Ovary (tissue), 9 donors: ENCODE measurements around the gene PLOD1. TPM values are rescaled to one million over a fixed set of nuclear protein-coding genes. Genes with fewer than 3 reads are reported as not detected.
A peak's percentile ranks its signal among the peaks of the same experiment; 100 is the strongest.
"Not testable (repeated sequence)": the region's sequence is repeated elsewhere in the genome, so short reads cannot be mapped to it uniquely, and the experiment has no call there.

ENCODE experiments used
- DNase-seq, 5 donors: peaks; one replicate each; pipeline ENCODE4 v3.0.0-alpha.2; 2019 to 2020
- H3K27ac ChIP-seq, 2 donors: fragments of 200-600 bp; one replicate each; pipeline versions ENCODE4 v1.5.1 to v1.8.0; 2019 to 2022
- H3K27me3 ChIP-seq: fragments of 200-600 bp; one replicate; pipeline ENCODE4 v1.8.0; 2022
- H3K36me3 ChIP-seq: fragments of 200-600 bp; sonication (generic); one replicate; pipeline ENCODE4 v1.5.1; 2019
- H3K4me1 ChIP-seq: one replicate; pipeline ENCODE4 v1.8.1; 2013; ENCODE audit warnings: mild to moderate bottlenecking, moderate library complexity; ENCODE audit not compliant: insufficient read depth
- H3K4me3 ChIP-seq: fragments of 200-600 bp; sonication (generic); one replicate; pipeline ENCODE4 v1.5.1; 2017
- H3K9me3 ChIP-seq, 2 donors: fragments of 200-600 bp in 1 of 2; sonication (generic) in 1 of 2; one replicate each; pipeline versions ENCODE4 v1.5.1 to v1.8.1; 2013 to 2019; ENCODE audit warnings: mild to moderate bottlenecking in 1 of 2, moderate library complexity in 1 of 2
- EP300 ChIP-seq: sonication (generic); formaldehyde crosslinking; IDR thresholded peaks from one replicate; pipeline ENCODE4 v1.6.1; 2017; ENCODE audit warnings: antibody characterized with exemption
- POLR2A ChIP-seq: fragments of 450-650 bp; IDR thresholded peaks from one replicate; pipeline ENCODE4 v1.6.1; 2017; ENCODE audit warnings: antibody characterized with exemption, mild to moderate bottlenecking, moderate library complexity
- WGBS, 3 donors: extraction: QIAGEN DNeasy Blood & Tissue Kit in 1 of 3; methylation state at CpG; one replicate each; pipeline versions ENCODE4 v1.1.5 to v1.1.7; 2013 to 2017; 5-methylcytosine and 5-hydroxymethylcytosine counted together
- intact Hi-C, 4 donors: fragments of 100-400 bp; cut with DNase I; formaldehyde crosslinking; loops; one replicate each; pipeline versions ENCODE4 v1.11.0 to v1.15.1; 2022 to 2023
- polyA plus RNA-seq, 2 donors: library from polyadenylated mRNA; stranded (reverse); fragments of 200-250 nt in 1 of 2; fragments of 350-450 nt in 1 of 2; fragmentation: Illumina TruSeq in 1 of 2; extraction: RNeasy Lipid Tissue Mini Kit (QIAGEN cat#74804) in 1 of 2; gene quantifications; one replicate each; pipeline ENCODE4 v1.2.3, GENCODE V29; 2013 to 2014
- total RNA-seq, 7 donors: library from RNA; depleted of rRNA in 2 of 7; stranded (reverse); fragments of >200 nt in 2 of 7; fragmentation: NEBNext Ultra II Directional in 3 of 7; extraction: Animal tissue kit (Norgen Biotek cat#: 25700) in 3 of 7; gene quantifications; one replicate each; pipeline versions ENCODE4 v1.1.0 to v1.2.4, GENCODE V29; 2016 to 2023
- TF ChIP-seq, protein P1 (sequence below), 3 donors: fragments of 450-650 bp in 2 of 3; fragments of 200-600 bp in 1 of 3; IDR thresholded peaks; one replicate each; pipeline versions ENCODE4 v1.5.1 to v1.8.0; 2016 to 2022; ENCODE audit warnings: antibody characterized with exemption in 3 of 3, mild to moderate bottlenecking in 1 of 3
- donor health status: DM: no; HTN: no; CAD: no; lungs with moderate emphysema.
- donor health status: DM: no; HTN: no; CAD: no.
- donor health status: Bipolar disorder and iron deficiency.
- donor health status: DM: yes; HTN: yes; CAD: no.
- donor health status: DM: no; HTN: no; CAD: no.
- donor health status: DM: yes; HTN: yes; CAD: no.

The PLOD1 gene
- total and polyA plus RNA-seq, 9 donors: 26.3 to 98.2 (median 58.7) TPM

DNA sequence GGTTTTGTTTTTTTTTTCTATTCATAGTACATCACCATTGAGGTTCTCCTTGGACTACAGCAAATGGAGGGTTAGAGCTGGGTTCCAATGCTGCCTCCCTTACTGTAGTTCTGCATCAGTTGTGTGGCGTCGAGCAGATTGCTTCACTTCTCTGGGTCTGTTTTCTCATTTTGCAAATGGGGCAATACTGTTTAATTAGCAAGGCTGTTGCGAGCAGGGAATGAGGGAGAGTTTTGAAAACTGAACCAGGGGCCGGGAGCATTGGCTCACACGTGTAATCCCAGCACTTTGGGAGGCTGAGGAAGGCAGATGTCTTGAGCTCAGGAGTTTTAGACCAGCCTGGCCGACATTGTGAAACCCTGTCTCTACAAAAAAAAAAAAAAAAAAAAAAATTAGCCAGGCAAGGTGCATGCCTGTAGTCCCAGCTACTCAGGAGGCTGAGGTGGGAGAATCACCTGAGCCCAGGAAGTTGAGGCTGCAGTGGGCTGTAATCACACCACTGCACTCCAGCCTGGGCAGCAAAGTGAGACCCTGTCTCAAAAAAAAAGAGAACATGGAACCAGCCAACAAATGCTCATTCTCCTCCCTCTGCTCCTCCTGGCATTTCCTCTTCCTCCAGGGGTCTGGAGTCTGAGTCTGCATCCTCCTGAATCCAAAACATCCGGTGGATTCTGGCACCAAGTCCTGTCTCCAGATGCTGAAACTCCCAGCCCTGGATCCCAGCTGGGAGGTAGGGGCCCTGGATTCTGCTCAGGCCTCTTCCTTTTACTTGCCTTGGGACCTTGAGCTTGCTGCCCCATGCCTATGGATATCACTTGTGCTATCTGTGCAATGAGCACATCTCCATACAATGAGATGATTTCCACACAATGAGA, 3.7 kb upstream of the PLOD1 start:
- no peaks in the 10 kb centered on the region for H3K36me3 ChIP-seq
- intact Hi-C loops: no loop called here
- no peak overlapping the region for H3K4me3 ChIP-seq
- no peaks in the 10 kb centered on the region for H3K27me3 ChIP-seq
- TF ChIP-seq POLR2A (no peak), EP300 (no peak)
- TF ChIP-seq, protein P1, sequence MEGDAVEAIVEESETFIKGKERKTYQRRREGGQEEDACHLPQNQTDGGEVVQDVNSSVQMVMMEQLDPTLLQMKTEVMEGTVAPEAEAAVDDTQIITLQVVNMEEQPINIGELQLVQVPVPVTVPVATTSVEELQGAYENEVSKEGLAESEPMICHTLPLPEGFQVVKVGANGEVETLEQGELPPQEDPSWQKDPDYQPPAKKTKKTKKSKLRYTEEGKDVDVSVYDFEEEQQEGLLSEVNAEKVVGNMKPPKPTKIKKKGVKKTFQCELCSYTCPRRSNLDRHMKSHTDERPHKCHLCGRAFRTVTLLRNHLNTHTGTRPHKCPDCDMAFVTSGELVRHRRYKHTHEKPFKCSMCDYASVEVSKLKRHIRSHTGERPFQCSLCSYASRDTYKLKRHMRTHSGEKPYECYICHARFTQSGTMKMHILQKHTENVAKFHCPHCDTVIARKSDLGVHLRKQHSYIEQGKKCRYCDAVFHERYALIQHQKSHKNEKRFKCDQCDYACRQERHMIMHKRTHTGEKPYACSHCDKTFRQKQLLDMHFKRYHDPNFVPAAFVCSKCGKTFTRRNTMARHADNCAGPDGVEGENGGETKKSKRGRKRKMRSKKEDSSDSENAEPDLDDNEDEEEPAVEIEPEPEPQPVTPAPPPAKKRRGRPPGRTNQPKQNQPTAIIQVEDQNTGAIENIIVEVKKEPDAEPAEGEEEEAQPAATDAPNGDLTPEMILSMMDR (IDR thresholded peaks at IDR 0.05): no peak
- 20 to 30% (median 26%) methylated on average over 7 of the region's 7 CpGs for WGBS, 3 donors
- H3K4me1 ChIP-seq: peaks cover 9% of the 10 kb centered on the region
- DNase-seq: peak in 3 of 5 donors; percentile 59 to 62 (median 60)
- H3K9me3 ChIP-seq: no peaks in the 10 kb centered on the region
- peak overlapping the region in 1 of 2 donors; percentile 19 for H3K27ac ChIP-seq

DNA sequence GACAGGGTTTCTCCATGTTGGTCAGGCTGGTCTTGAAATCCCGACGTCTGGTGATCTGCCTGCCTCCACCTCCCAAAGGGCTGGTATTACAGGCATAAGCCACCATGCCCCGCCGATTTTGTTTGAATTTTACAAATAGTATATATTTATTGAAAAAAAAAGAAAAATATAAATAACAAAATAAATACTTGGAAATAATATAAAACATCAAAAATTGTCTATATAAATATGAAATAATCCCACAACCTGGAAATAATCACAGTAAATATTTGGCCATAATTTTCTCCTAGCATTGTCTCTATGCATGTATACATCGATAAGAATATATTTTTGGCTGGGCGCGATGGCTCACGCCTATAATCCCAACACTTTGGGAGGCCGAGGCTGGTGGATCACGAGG, 2.7 kb upstream of the PLOD1 start:
- Histone ChIP-seq H3K4me1 (peaks cover 9% of the 10 kb centered on the region), H3K27me3 (no peaks in the 10 kb centered on the region), H3K4me3 (no peak overlapping the region), H3K36me3 (no peaks in the 10 kb centered on the region), H3K9me3 (no peaks in the 10 kb centered on the region), H3K27ac (no peak overlapping the region)
- 81 to 92% (median 85%) methylated on average over 10 of the region's 10 CpGs for WGBS, 3 donors
- no peak for TF ChIP-seq EP300
- TF ChIP-seq POLR2A: no peak
- TF ChIP-seq, protein P1 (IDR thresholded peaks at IDR 0.05): no peak
- intact Hi-C loops: no loop called here
- DNase-seq: no peak

- Histone ChIP-seq H3K9me3 (no peaks in the 10 kb centered on the region), H3K27me3 (no peaks in the 10 kb centered on the region), H3K4me1 (peaks cover 17% of the 10 kb centered on the region), H3K27ac (peak overlapping the region; percentile 64 to 78), H3K36me3 (no peaks in the 10 kb centered on the region), H3K4me3 (peak overlapping the region; percentile 87)
- TF ChIP-seq, protein P1 (IDR thresholded peaks at IDR 0.05): no peak
- no peak for TF ChIP-seq EP300
- no peak for TF ChIP-seq POLR2A
- intact Hi-C loops: no loop called here
- DNase-seq: no peak
- WGBS, 3 donors: 2 to 5% (median 3%) methylated on average over 2 of the region's 2 CpGs
Measured at GRCh38 chr1:11935057-11935412, 518 bp downstream of the PLOD1 start.

- H3K36me3 ChIP-seq, intact Hi-C loops, H3K4me3 ChIP-seq, H3K9me3 ChIP-seq, H3K27me3 ChIP-seq, DNase-seq, H3K27ac ChIP-seq: not testable (repeated sequence)
- 75 to 91% (median 82%) methylated on average over 10 of the region's 10 CpGs for WGBS, 3 donors
- H3K4me1 ChIP-seq: peaks cover 21% of the 10 kb centered on the region
Measured at GRCh38 chr1:11935733-11936132, 1.2 kb downstream of the PLOD1 start.
